ENCODE results near the gene TH. TPM values are rescaled to one million over a fixed set of nuclear protein-coding genes. Genes with fewer than 3 reads are reported as not detected.

The TH gene
- total and polyA plus RNA-seq, 2 donors = 0.14 to 0.46 TPM

DNA sequence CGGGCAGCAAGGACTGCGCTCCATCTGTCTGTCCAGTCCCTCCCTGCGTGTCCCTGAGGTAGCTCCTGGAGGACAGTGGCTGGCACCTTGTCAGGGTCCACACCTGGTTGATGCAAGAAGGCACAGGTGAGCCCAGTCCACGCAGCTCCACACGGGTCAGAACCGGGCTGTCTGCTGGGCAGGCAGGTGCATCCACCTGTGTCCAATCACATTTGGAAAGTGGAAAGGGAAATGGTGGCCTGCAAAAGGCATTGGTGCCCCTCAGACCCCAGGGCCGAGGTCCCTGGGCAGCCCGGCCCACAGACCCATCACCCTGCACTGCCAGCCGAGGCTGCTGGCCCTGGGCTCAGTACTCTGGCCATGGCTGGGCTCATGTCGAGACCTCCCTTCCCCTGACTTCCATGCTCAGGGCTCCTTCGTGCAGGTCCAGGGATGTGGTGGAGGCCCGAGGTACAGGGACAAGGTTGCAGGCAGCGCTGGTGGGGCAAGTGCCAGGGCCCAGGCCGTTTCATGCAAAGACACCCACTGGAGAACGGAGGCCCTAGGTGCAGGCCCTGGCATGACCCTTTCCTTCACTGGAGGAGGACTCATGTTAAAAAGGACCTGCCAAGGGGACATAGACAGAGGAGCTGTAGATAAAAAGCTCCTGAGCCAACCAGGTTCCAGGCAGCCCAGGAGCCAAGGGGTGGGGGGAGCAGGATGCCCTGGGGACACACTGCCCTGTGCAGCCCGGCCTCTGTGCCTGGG, 38.9 kb upstream of the TH start:
- WGBS = 92% methylated on average over 16 of the region's 16 CpGs
- Histone ChIP-seq H3K4me1 (ENCODE audit: control insufficient read depth in 2 of 2, insufficient read depth in 2 of 2, low read length in 2 of 2) (peaks cover 0 to 17% of the 10 kb centered on the region in 2 donors), H3K27ac (ENCODE audit: low read depth in 1 of 2, low read length in 1 of 2) (no peak overlapping the region), H3K36me3 (ENCODE audit: control insufficient read depth in 2 of 2, insufficient read depth in 2 of 2, low read length in 1 of 2) (no peaks in the 10 kb centered on the region), H3K4me3 (ENCODE audit: low read length in 2 of 2) (no peak overlapping the region), H3K27me3 (ENCODE audit: control insufficient read depth in 2 of 2, insufficient read depth in 1 of 2, low read length in 1 of 2) (no peaks in the 10 kb centered on the region), H3K9me3 (ENCODE audit: control insufficient read depth in 2 of 2, insufficient read depth in 1 of 2, low read length in 1 of 2) (no peaks in the 10 kb centered on the region)
- no peak for DNase-seq (ENCODE audit: low read depth in 6 of 9, low spot score in 9 of 9)

DNA sequence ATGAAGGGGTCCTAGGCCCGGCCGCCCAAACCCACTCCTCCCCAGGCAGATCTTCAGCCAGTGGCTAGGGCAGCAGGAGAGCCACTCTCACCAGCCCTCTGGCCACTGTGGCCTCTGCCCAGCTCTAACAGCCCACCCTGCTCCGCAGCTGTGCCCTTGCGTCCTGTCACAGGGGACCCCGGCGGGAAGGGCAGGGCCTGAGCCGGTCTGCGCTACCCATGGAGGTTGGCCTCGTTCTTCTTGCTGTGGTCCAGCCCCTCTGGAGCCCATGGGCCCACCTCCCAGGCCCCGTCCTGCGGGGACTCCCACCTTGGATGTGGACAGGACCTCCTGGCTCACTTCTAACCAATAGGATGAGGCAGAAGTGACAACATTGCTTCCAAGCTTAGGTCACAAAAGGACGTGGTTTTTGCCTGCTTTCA, 38.3 kb upstream of the TH start:
- Histone ChIP-seq H3K9me3 (ENCODE audit: control insufficient read depth in 2 of 2, insufficient read depth in 1 of 2, low read length in 1 of 2) (no peaks in the 10 kb centered on the region), H3K27ac (ENCODE audit: low read depth in 1 of 2, low read length in 1 of 2) (no peak overlapping the region), H3K4me3 (ENCODE audit: low read length in 2 of 2) (no peak overlapping the region), H3K27me3 (ENCODE audit: control insufficient read depth in 2 of 2, insufficient read depth in 1 of 2, low read length in 1 of 2) (no peaks in the 10 kb centered on the region), H3K4me1 (ENCODE audit: control insufficient read depth in 2 of 2, insufficient read depth in 2 of 2, low read length in 2 of 2) (peaks cover 0 to 17% of the 10 kb centered on the region in 2 donors), H3K36me3 (ENCODE audit: control insufficient read depth in 2 of 2, insufficient read depth in 2 of 2, low read length in 1 of 2) (no peaks in the 10 kb centered on the region)
- no peak for DNase-seq (ENCODE audit: low read depth in 6 of 9, low spot score in 9 of 9)
- 94% methylated on average over 12 of the region's 12 CpGs for WGBS

DNA sequence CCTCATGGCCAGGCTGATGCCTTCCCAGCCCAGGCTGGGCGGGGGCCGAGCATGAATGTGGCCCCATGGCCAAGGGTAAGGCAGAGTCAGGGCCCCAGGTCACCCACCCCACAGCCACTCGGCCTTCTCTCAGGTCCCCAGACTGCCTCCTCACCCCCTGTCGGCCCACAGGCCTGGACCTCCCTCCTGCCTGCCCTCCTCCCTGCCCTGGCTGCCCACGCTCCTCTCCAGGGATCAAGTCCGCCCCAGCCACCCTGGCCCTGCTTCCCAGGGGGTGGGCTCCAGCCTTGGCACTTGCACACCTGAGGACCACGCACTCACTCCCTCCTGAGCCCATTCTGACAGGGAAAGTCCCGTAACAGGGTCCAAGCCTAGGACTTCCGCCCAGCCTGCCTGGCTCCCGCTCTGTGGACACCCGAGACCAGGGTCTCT, 37.8 kb upstream of the TH start:
- DNase-seq (ENCODE audit: low read depth in 6 of 9, low spot score in 9 of 9) = no peak
- Histone ChIP-seq H3K36me3 (ENCODE audit: control insufficient read depth in 2 of 2, insufficient read depth in 2 of 2, low read length in 1 of 2) (no peaks in the 10 kb centered on the region), H3K9me3 (ENCODE audit: control insufficient read depth in 2 of 2, insufficient read depth in 1 of 2, low read length in 1 of 2) (no peaks in the 10 kb centered on the region), H3K4me1 (ENCODE audit: control insufficient read depth in 2 of 2, insufficient read depth in 2 of 2, low read length in 2 of 2) (peaks cover 0 to 17% of the 10 kb centered on the region in 2 donors), H3K27me3 (ENCODE audit: control insufficient read depth in 2 of 2, insufficient read depth in 1 of 2, low read length in 1 of 2) (no peaks in the 10 kb centered on the region), H3K27ac (ENCODE audit: low read depth in 1 of 2, low read length in 1 of 2) (no peak overlapping the region), H3K4me3 (ENCODE audit: low read length in 2 of 2) (no peak overlapping the region)
- WGBS = 91% methylated on average over 11 of the region's 11 CpGs

DNA sequence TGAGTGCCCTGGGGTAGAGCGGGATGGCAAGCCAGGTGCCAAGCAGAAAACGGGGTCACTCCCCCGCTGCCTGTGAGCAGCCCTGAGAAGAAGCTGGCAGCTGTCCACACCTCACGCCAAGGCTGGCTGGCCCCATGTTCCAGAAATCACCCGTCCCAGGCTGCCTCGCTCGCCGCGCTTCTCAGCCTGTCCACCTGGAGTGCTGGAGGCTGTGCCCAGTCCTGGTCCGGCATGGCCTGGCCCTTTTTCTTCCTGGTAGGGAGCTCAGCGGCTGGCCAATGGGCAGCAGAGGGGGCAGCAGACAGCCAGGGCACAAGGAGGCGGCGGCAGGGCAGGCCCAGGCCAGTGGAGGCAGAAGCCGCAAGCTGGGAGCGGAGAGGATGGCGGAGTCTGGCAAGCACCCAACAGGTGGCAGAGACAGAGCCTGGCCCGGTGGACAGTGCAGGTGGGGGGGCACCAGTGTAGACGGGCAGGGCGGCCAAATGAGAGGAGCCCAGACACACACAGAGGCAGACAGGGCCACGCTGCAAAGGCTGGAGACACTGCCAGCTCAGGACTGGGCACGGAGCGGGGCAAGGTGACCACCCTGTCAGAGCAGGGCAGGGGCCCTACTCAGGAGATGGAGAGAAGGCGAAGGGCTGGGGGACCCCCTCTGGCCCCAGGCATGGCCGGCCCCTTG, 37.2 kb upstream of the TH start:
- Histone ChIP-seq H3K36me3 (ENCODE audit: control insufficient read depth in 2 of 2, insufficient read depth in 2 of 2, low read length in 1 of 2) (no peaks in the 10 kb centered on the region), H3K27me3 (ENCODE audit: control insufficient read depth in 2 of 2, insufficient read depth in 1 of 2, low read length in 1 of 2) (no peaks in the 10 kb centered on the region), H3K27ac (ENCODE audit: low read depth in 1 of 2, low read length in 1 of 2) (no peak overlapping the region), H3K9me3 (ENCODE audit: control insufficient read depth in 2 of 2, insufficient read depth in 1 of 2, low read length in 1 of 2) (no peaks in the 10 kb centered on the region), H3K4me3 (ENCODE audit: low read length in 2 of 2) (no peak overlapping the region), H3K4me1 (ENCODE audit: control insufficient read depth in 2 of 2, insufficient read depth in 2 of 2, low read length in 2 of 2) (peaks cover 0 to 14% of the 10 kb centered on the region in 2 donors)
- WGBS = 97% methylated on average over 24 of the region's 24 CpGs
- no peak for DNase-seq (ENCODE audit: low read depth in 6 of 9, low spot score in 9 of 9)

DNA sequence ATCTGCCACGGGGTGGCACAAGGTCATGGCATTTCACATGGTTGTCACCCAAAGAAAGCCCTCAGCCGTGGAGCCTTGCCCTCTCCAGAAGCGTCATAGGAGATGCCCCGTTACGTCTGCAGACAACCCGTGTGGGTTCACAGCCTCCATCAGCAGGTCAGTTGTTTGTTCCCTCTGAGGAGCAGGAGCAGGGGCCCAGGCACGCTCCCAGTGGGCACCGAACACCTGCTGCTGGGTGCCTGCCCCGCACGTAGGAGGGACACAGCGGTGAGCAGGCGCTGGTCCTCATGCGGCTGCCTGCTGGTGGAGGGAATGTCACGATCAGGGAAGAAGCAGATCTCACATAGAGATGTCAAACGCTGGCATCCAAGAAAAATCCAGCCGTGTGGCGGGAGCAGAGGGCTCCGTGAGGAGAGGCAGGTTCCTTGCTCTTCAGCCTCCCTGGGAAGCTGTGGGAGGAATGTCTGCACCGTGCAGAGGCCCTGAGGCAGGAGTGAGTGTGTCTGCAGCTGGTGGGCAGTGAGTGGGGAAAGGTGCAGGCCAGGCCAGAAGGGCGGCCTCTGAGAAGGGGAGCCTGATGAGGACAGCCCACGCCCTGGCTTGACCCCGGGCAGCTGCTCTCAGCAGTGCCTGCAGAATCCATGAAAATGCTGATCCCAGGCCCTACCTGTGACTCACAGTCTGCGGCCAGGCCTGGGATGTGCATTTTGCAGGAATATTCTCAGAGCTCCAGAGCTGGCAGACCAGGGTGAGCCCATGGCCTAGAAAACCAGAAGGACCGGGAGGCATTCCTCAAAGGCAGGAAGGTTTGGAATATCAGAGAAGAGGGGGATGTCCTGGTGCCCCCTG, 36.4 kb upstream of the TH start:
- DNase-seq (ENCODE audit: low read depth in 6 of 9, low spot score in 9 of 9) = no peak
- Histone ChIP-seq H3K27me3 (ENCODE audit: control insufficient read depth in 2 of 2, insufficient read depth in 1 of 2, low read length in 1 of 2) (no peaks in the 10 kb centered on the region), H3K27ac (ENCODE audit: low read depth in 1 of 2, low read length in 1 of 2) (no peak overlapping the region), H3K4me1 (ENCODE audit: control insufficient read depth in 2 of 2, insufficient read depth in 2 of 2, low read length in 2 of 2) (peaks cover 0 to 7% of the 10 kb centered on the region in 2 donors), H3K9me3 (ENCODE audit: control insufficient read depth in 2 of 2, insufficient read depth in 1 of 2, low read length in 1 of 2) (no peaks in the 10 kb centered on the region), H3K36me3 (ENCODE audit: control insufficient read depth in 2 of 2, insufficient read depth in 2 of 2, low read length in 1 of 2) (no peaks in the 10 kb centered on the region), H3K4me3 (ENCODE audit: low read length in 2 of 2) (no peak overlapping the region)
- 86% methylated on average over 24 of the region's 24 CpGs for WGBS

DNA sequence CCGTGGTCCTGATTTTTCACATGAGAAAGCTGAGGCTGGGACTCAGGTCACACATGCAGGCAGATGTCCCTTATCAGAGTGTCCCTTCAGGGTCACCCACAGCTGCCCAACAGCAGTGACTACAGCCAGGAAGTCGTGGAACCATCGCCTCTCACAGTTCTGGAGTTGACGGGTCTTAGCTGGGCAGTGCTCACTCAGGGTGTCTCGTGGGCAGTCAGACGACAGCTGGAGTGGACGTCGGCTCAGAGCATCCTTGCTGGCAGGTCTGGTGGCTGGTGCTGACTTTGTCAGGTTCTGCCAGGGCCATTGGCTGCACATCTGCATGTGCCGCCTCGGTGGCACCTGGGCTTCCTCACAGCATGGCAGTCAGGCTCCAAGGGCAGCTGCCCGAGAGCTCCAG, 35.6 kb upstream of the TH start:
- H3K27me3 ChIP-seq (ENCODE audit: control insufficient read depth in 2 of 2, insufficient read depth in 1 of 2, low read length in 1 of 2) = no peaks in the 10 kb centered on the region
- H3K4me3 ChIP-seq (ENCODE audit: low read length in 2 of 2) = no peak overlapping the region
- no peaks in the 10 kb centered on the region for H3K36me3 ChIP-seq (ENCODE audit: control insufficient read depth in 2 of 2, insufficient read depth in 2 of 2, low read length in 1 of 2)
- 92% methylated on average over 11 of the region's 11 CpGs for WGBS
- H3K4me1 ChIP-seq (ENCODE audit: control insufficient read depth in 2 of 2, insufficient read depth in 2 of 2, low read length in 2 of 2) = peaks cover 0 to 9% of the 10 kb centered on the region in 2 donors
- no peak overlapping the region for H3K27ac ChIP-seq (ENCODE audit: low read depth in 1 of 2, low read length in 1 of 2)
- DNase-seq (ENCODE audit: low read depth in 6 of 9, low spot score in 9 of 9) = no peak
- H3K9me3 ChIP-seq (ENCODE audit: control insufficient read depth in 2 of 2, insufficient read depth in 1 of 2, low read length in 1 of 2) = no peaks in the 10 kb centered on the region

DNA sequence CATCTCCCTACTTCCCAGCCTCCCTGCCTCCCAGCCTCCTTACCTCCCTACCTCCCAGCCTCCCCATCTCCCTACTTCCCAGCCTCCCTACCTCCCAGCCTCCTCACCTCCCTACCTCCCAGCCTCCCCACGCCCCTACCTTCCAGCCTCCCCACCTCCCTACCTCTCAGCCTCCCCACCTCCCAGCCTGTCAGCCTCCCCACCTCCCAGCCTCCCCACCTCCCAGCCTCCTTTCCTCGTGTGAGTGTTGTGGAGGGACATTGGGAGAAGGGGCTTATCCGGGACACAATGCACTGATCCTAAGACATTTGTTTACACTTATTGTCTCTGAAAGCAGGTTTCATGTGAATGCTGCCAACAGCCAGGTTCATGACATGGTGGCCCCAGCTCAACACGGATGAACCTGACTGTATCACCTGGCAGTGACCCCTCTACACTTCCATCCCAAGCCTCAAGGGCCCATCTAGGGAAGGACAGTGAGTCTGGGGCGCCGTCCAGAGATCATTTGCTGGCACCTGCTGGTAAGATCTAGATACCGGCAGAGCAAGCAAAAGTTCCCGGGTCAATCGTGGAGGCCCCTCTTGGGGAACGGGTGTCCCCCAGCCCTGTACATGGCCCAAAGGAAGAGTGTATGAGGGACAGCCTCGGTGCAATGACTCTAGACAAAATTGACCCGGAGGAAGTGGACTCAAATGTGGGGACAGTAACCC, 34.5 kb upstream of the TH start:
- no peak for DNase-seq (ENCODE audit: low read depth in 6 of 9, low spot score in 9 of 9)
- Histone ChIP-seq H3K4me1 (ENCODE audit: control insufficient read depth in 2 of 2, insufficient read depth in 2 of 2, low read length in 2 of 2) (peaks cover 0 to 15% of the 10 kb centered on the region in 2 donors), H3K9me3 (ENCODE audit: control insufficient read depth in 2 of 2, insufficient read depth in 1 of 2, low read length in 1 of 2) (no peaks in the 10 kb centered on the region), H3K27me3 (ENCODE audit: control insufficient read depth in 2 of 2, insufficient read depth in 1 of 2, low read length in 1 of 2) (no peaks in the 10 kb centered on the region), H3K27ac (ENCODE audit: low read depth in 1 of 2, low read length in 1 of 2) (no peak overlapping the region), H3K4me3 (ENCODE audit: low read length in 2 of 2) (no peak overlapping the region), H3K36me3 (ENCODE audit: control insufficient read depth in 2 of 2, insufficient read depth in 2 of 2, low read length in 1 of 2) (no peaks in the 10 kb centered on the region)
- WGBS = 94% methylated on average over 12 of the region's 12 CpGs

DNA sequence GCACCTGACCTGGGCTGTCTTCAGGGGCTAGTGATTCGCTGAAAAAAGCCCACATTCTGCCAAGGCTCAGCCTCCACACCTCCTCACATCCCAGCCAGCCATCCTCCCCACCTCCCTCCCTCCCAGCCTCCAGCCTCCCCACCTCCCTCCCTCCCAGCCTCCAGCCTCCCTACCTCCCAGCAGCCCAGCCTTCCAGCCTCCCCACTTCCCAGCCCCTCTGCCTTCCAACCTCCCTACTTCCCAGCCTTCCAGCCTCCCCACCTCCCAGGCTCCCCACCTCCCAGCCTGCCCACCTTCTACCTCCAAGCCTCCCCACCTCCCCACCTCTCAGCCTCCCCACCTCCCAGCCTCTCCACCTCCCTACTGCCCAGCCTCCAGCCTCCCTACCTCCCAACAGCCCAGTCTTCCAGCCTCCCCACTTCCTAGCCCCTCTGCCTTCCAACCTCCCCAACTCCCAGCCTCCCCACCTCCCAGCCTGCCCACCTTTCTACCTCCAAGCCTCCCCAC, 33.7 kb upstream of the TH start:
- no peak overlapping the region for H3K4me3 ChIP-seq (ENCODE audit: low read length in 2 of 2)
- H3K27me3 ChIP-seq (ENCODE audit: control insufficient read depth in 2 of 2, insufficient read depth in 1 of 2, low read length in 1 of 2) = no peaks in the 10 kb centered on the region
- no peaks in the 10 kb centered on the region for H3K36me3 ChIP-seq (ENCODE audit: control insufficient read depth in 2 of 2, insufficient read depth in 2 of 2, low read length in 1 of 2)
- 86% methylated on average over 1 of the region's 1 CpG for WGBS
- peaks cover 0 to 3% of the 10 kb centered on the region in 2 donors for H3K9me3 ChIP-seq (ENCODE audit: control insufficient read depth in 2 of 2, insufficient read depth in 1 of 2, low read length in 1 of 2)
- no peak for DNase-seq (ENCODE audit: low read depth in 6 of 9, low spot score in 9 of 9)
- no peak overlapping the region for H3K27ac ChIP-seq (ENCODE audit: low read depth in 1 of 2, low read length in 1 of 2)
- H3K4me1 ChIP-seq (ENCODE audit: control insufficient read depth in 2 of 2, insufficient read depth in 2 of 2, low read length in 2 of 2) = peaks cover 0 to 15% of the 10 kb centered on the region in 2 donors
